SK-N-SH (cell line): Measurements from ENCODE around the gene MYD88. TPM values are rescaled to one million over a fixed set of nuclear protein-coding genes. Genes with fewer than 3 reads are reported as not detected.

Experiments used
- CTCF ChIA-PET: fragments of 300-600, 350-600 bp; formaldehyde crosslinking; extraction: SDS; loops from one replicate; lab custom pipeline; 2021; lab: Yijun Ruan, JAX
- POLR2A ChIA-PET: fragments of 350-600 bp; sonication (Branson Sonifier 250); formaldehyde crosslinking; extraction: SDS; loops from one replicate; lab custom pipeline; 2020; ENCODE audit warnings: antibody characterized with exemption, inconsistent platforms; lab: Yijun Ruan, JAX
- DNase-seq: peaks from one replicate; pipeline ENCODE4 v3.0.0; 2012
- H2AFZ ChIP-seq: fragments of 200-600 bp; sonication (generic); 2 replicates; pipeline ENCODE4 v1.8.1; 2016; ENCODE audit warnings: antibody characterized with exemption, mild to moderate bottlenecking, low read depth
- H3F3A ChIP-seq: fragments of 200-600 bp; sonication (generic); replicated peaks from 2 replicates; pipeline ENCODE3; 2016; ENCODE audit warnings: antibody characterized with exemption, mild to moderate bottlenecking; ENCODE audit not compliant: insufficient read depth
- H3K27ac ChIP-seq, 2 experiments: fragments of 200-500 bp in 1 of 2; fragments of 200-600 bp in 1 of 2; sonication (Bioruptor generic) in 1 of 2; sonication (generic), shearing (Covaris generic) in 1 of 2; 2 replicates each; pipeline versions ENCODE4 v1.5.1 to v1.6.1; 2014 to 2016; ENCODE audit warnings: low read depth in 2 of 2, inconsistent platforms in 1 of 2, low read length in 1 of 2, mild to moderate bottlenecking in 1 of 2, mixed read lengths in 1 of 2
- H3K27me3 ChIP-seq: fragments of 200-600 bp; sonication (generic), shearing (Covaris generic); 2 replicates; pipeline ENCODE4 v1.6.1; 2016; ENCODE audit warnings: mixed run types; ENCODE audit not compliant: insufficient read depth
- H3K36me3 ChIP-seq, 2 experiments: fragments of 200-500 bp in 1 of 2; fragments of 200-600 bp in 1 of 2; sonication (Bioruptor generic) in 1 of 2; sonication (generic) in 1 of 2; replicated peaks in 1 of 2; 2 replicates each; pipeline versions ENCODE3 to v1.5.1; 2014 to 2016; ENCODE audit warnings: low read length in 1 of 2, mild to moderate bottlenecking in 1 of 2; ENCODE audit not compliant: insufficient read depth in 2 of 2, control insufficient read depth in 1 of 2
- H3K4me1 ChIP-seq, 2 experiments: fragments of 200-500 bp in 1 of 2; fragments of 200-600 bp in 1 of 2; sonication (Bioruptor generic) in 1 of 2; sonication (generic), shearing (Covaris generic) in 1 of 2; 2 replicates each; pipeline versions ENCODE4 v1.5.1 to v1.6.1; 2014 to 2016; ENCODE audit warnings: low read depth in 1 of 2, low read length in 1 of 2, mixed run types in 1 of 2; ENCODE audit not compliant: insufficient read depth in 2 of 2, control insufficient read depth in 1 of 2
- H3K4me2 ChIP-seq: fragments of 200-600 bp; sonication (generic), shearing (Covaris generic); 2 replicates; pipeline ENCODE4 v1.6.1; 2017; ENCODE audit warnings: mixed run types
- H3K4me3 ChIP-seq, 2 experiments: fragments of 200-500 bp in 1 of 2; fragments of 200-600 bp in 1 of 2; sonication (Bioruptor generic) in 1 of 2; sonication (generic), shearing (Covaris generic) in 1 of 2; 2 replicates each; pipeline versions ENCODE4 v1.5.1 to v1.8.1; 2014 to 2016; ENCODE audit warnings: low read depth in 2 of 2, inconsistent platforms in 1 of 2, low read length in 1 of 2, mild to moderate bottlenecking in 1 of 2, mixed read lengths in 1 of 2, moderate library complexity in 1 of 2
- H3K79me2 ChIP-seq: fragments of 200-600 bp; sonication (generic); 2 replicates; pipeline ENCODE4 v1.8.1; 2017; ENCODE audit warnings: mild to moderate bottlenecking; ENCODE audit not compliant: insufficient read depth
- H3K9ac ChIP-seq: fragments of 200-600 bp; sonication (generic); 2 replicates; pipeline ENCODE4 v1.6.1; 2017; ENCODE audit warnings: mixed run types
- H3K9me2 ChIP-seq: fragments of 200-600 bp; sonication (generic); 2 replicates; pipeline ENCODE4 v1.6.1; 2017; ENCODE audit warnings: mixed run types
- H3K9me3 ChIP-seq: fragments of 200-600 bp; sonication (generic); 2 replicates; pipeline ENCODE4 v1.6.1; 2017; ENCODE audit warnings: mixed run types, mild to moderate bottlenecking, moderate library complexity
- H4K20me1 ChIP-seq: fragments of 200-600 bp; sonication (generic); 2 replicates; pipeline ENCODE4 v1.6.1; 2017; ENCODE audit warnings: mild to moderate bottlenecking, mixed run types; ENCODE audit not compliant: insufficient read depth
- CTCF ChIP-seq: fragments of 200-600 bp; sonication (generic); IDR thresholded peaks from 2 replicates; pipeline ENCODE4 v1.6.1; 2017; ENCODE audit warnings: antibody characterized with exemption, mild to moderate bottlenecking, moderate library complexity
- ELF1 ChIP-seq: IDR thresholded peaks from 2 replicates; pipeline ENCODE4 v1.4.0; 2012
- EP300 ChIP-seq, 2 experiments: IDR thresholded peaks; 2 replicates each; pipeline versions ENCODE4 v1.4.0 to v1.6.1; 2012; ENCODE audit warnings: borderline replicate concordance in 1 of 2, low read depth in 1 of 2, low read length in 1 of 2
- EZH2phosphoT487 ChIP-seq: fragments of 200-600 bp; sonication (generic); IDR thresholded peaks from 2 replicates; pipeline ENCODE4 v1.6.1; 2017; ENCODE audit warnings: low read depth, mixed run types, mild to moderate bottlenecking, antibody characterized with exemption, moderate library complexity, borderline replicate concordance
- FOSL2 ChIP-seq: IDR thresholded peaks from 2 replicates; pipeline ENCODE4 v1.4.0; 2012; ENCODE audit warnings: low read depth, mild to moderate bottlenecking, moderate library complexity, borderline replicate concordance
- FOXJ3 ChIP-seq: sonication (generic); formaldehyde crosslinking; IDR thresholded peaks from 2 replicates; pipeline ENCODE4 v1.5.1; 2020; ENCODE audit warnings: mild to moderate bottlenecking, missing genetic modification reagents
- FOXM1 ChIP-seq: IDR thresholded peaks from 2 replicates; pipeline ENCODE4 v1.4.0; 2012; ENCODE audit warnings: low read depth, mild to moderate bottlenecking
- GATA2 ChIP-seq: sonication (generic); formaldehyde crosslinking; IDR thresholded peaks from 2 replicates; pipeline ENCODE4 v1.5.0; 2020; ENCODE audit warnings: mild to moderate bottlenecking, missing genetic modification reagents
- JUND ChIP-seq: IDR thresholded peaks from 2 replicates; pipeline ENCODE4 v1.4.0; 2012
- MAX ChIP-seq: IDR thresholded peaks from 2 replicates; pipeline ENCODE4 v1.4.0; 2012; ENCODE audit warnings: low read depth
- MEF2A ChIP-seq: IDR thresholded peaks from 2 replicates; pipeline ENCODE4 v1.4.0; 2012; ENCODE audit warnings: low read depth, borderline replicate concordance
- NFIC ChIP-seq: IDR thresholded peaks from 2 replicates; pipeline ENCODE4 v1.4.0; 2012; ENCODE audit warnings: borderline replicate concordance
- NRF1 ChIP-seq: IDR thresholded peaks from 2 replicates; pipeline ENCODE4 v1.6.1; 2012; ENCODE audit warnings: low read depth, mild to moderate bottlenecking, low read length
- POLR2AphosphoS5 ChIP-seq: IDR thresholded peaks from 2 replicates; pipeline ENCODE4 v1.6.1; 2012; ENCODE audit warnings: low read depth, low read length
- RAD21 ChIP-seq: IDR thresholded peaks from 2 replicates; pipeline ENCODE4 v1.6.1; 2012; ENCODE audit warnings: mild to moderate bottlenecking, low read length
- RCOR1 ChIP-seq: fragments of 150-350 bp; IDR thresholded peaks from 2 replicates; pipeline ENCODE4 v1.6.1; 2017; ENCODE audit warnings: antibody characterized with exemption, low read length
- REST ChIP-seq: IDR thresholded peaks from 2 replicates; pipeline ENCODE4 v1.6.1; 2012; ENCODE audit warnings: mild to moderate bottlenecking, low read depth, low read length, moderate library complexity
- RFX5 ChIP-seq: IDR thresholded peaks from 2 replicates; pipeline ENCODE4 v1.6.1; 2012; ENCODE audit warnings: mild to moderate bottlenecking, improper control_type of control experiment, low read length
- RXRA ChIP-seq: IDR thresholded peaks from 2 replicates; pipeline ENCODE4 v1.4.0; 2012; ENCODE audit warnings: low read depth, mild to moderate bottlenecking, borderline replicate concordance
- SIN3A ChIP-seq: IDR thresholded peaks from 2 replicates; pipeline ENCODE4 v1.6.1; 2012; ENCODE audit warnings: low read depth, mild to moderate bottlenecking, low read length, moderate library complexity, borderline replicate concordance
- TAF1 ChIP-seq: IDR thresholded peaks from 2 replicates; pipeline ENCODE4 v1.6.1; 2012; ENCODE audit warnings: low read depth, mild to moderate bottlenecking, low read length, moderate library complexity, borderline replicate concordance
- TCF12 ChIP-seq: IDR thresholded peaks from 2 replicates; pipeline ENCODE4 v1.4.0; 2012
- TEAD4 ChIP-seq: IDR thresholded peaks from 2 replicates; pipeline ENCODE4 v1.4.0; 2012; ENCODE audit warnings: mild to moderate bottlenecking, borderline replicate concordance; ENCODE audit not compliant: insufficient read depth
- USF1 ChIP-seq: IDR thresholded peaks from 2 replicates; pipeline ENCODE4 v1.4.0; 2012; ENCODE audit warnings: low read depth, borderline replicate concordance
- USF2 ChIP-seq: fragments of 150-350 bp; IDR thresholded peaks from 2 replicates; pipeline ENCODE4 v1.6.1; 2017; ENCODE audit warnings: antibody characterized with exemption, low read length, low read depth, borderline replicate concordance
- YY1 ChIP-seq: IDR thresholded peaks from 2 replicates; pipeline ENCODE4 v1.4.0; 2012; ENCODE audit warnings: low read depth, mild to moderate bottlenecking
- WGBS: methylation state at CpG from one replicate; pipeline ENCODE4 v1.1.6; 2017; ENCODE audit warnings: low lambda C conversion rate; 5-methylcytosine and 5-hydroxymethylcytosine counted together
- polyA plus RNA-seq, 3 experiments: library from polyadenylated mRNA; depleted of rRNA; stranded (reverse); fragments of >200 nt; gene quantifications; 2 replicates each; pipeline ENCODE4 v1.2.3, GENCODE V29; 2012

The MYD88 gene
- polyA plus RNA-seq, 1 of the 3 experiments (the other 2 are of a cell fraction): 24.0 TPM

- H3K4me1 ChIP-seq: peaks cover 0 to 13% of the 10 kb centered on the region in 2 experiments; a peak in 2 of 4 replicates
- H3K4me3 ChIP-seq: peak within 1 kb of the TSS; percentile 63 to 89
- peak within 1 kb of the TSS; percentile 86 for H3K4me2 ChIP-seq
- H3K9me2 ChIP-seq: no peaks in the 10 kb centered on the region
- H3K79me2 ChIP-seq: peaks cover 48% of the 10 kb centered on the region
- peak within 1 kb of the TSS; percentile 84 for H2AFZ ChIP-seq
- H3K27ac ChIP-seq: peak within 1 kb of the TSS; percentile 97 to 98
- WGBS: under 1% methylated on average over 52 of the region's 57 CpGs
- no peaks in the 10 kb centered on the region for H3K36me3 ChIP-seq
- POLR2A ChIA-PET: interaction anchor here (0.6 to 3.2 kb wide), 7 partner anchors 14 to 232 kb away, joined by 3 to 25 read pairs (median 3); partner anchors contain the start of genes ACAA1, MYD88 and XYLB
- CTCF ChIA-PET: interaction anchor here (0.6 to 2.0 kb wide), 9 partner anchors 28 to 288 kb away, joined by 3 to 9 read pairs (median 4); partner anchors contain the start of genes ACAA1 and XYLB
- peak; percentile 96 for DNase-seq
- peaks cover 41% of the 10 kb centered on the region for H3F3A ChIP-seq
- H3K27me3 ChIP-seq: no peaks in the 10 kb centered on the region
- H3K9ac ChIP-seq: peak within 1 kb of the TSS; percentile 81
- peaks cover 7% of the 10 kb centered on the region; the same call in 1 of the 2 replicates for H4K20me1 ChIP-seq
- H3K9me3 ChIP-seq: no peaks in the 10 kb centered on the region
- no peak for TF ChIP-seq GATA2 (CRISPR knock-in tag)
- no peak for TF ChIP-seq FOSL2
- TF ChIP-seq CTCF: no peak
- no peak for TF ChIP-seq TCF12
- TF ChIP-seq FOXM1: no peak
- no peak; the same call in 1 of the 2 replicates for TF ChIP-seq RCOR1
- TF ChIP-seq USF1: peak; percentile 18; the same call in 1 of the 2 replicates
- TF ChIP-seq POLR2AphosphoS5: peak; percentile 72
- TF ChIP-seq MAX: peak; percentile 85
- peak; percentile 50 for TF ChIP-seq TAF1
- TF ChIP-seq RFX5: peak; percentile 41
- no peak for TF ChIP-seq JUND
- TF ChIP-seq SIN3A: 0 out of 2 replicates have a peak, but pooled peaks have one; percentile 45
- TF ChIP-seq FOXJ3 (CRISPR knock-in tag): no peak
- no peak for TF ChIP-seq MEF2A
- TF ChIP-seq EZH2phosphoT487: no peak
- TF ChIP-seq NRF1: no peak
- TF ChIP-seq USF2: no peak
- TF ChIP-seq REST: no peak
- TF ChIP-seq EP300 (IDR thresholded peaks at IDR 0.05; ENCODE audit: borderline replicate concordance in 1 of 2, low read depth in 1 of 2, low read length in 1 of 2): 0 out of 4 replicates have a peak, but pooled peaks of 1 of the 2 experiments have one; percentile 20
- no peak; the same call in 1 of the 2 replicates for TF ChIP-seq NFIC
- TF ChIP-seq RAD21: no peak
- no peak for TF ChIP-seq TEAD4
- no peak for TF ChIP-seq ELF1
- no peak for TF ChIP-seq RXRA
- TF ChIP-seq YY1: peak; percentile 99
Observed at GRCh38 chr3:38164952-38165721, 26.7 kb downstream of the MYD88 start, which contains the start of gene OXSR1. Gene OXSR1 (plus strand): TSS chr3:38165537. CDS start chr3:38165877, 340 bp downstream.
